OCI-LY1 (cell line): ENCODE results near the gene MFAP2.

ENCODE experiments used
- H2AFZ ChIP-seq: fragments of 200-600 bp; sonication (generic), shearing (Covaris generic); 2 replicates; pipeline ENCODE4 v1.6.0; 2014; ENCODE audit warnings: antibody characterized with exemption, mild to moderate bottlenecking, low read length
- H3F3A ChIP-seq: fragments of 200-600 bp; sonication (generic), shearing (Covaris generic); 2 replicates; pipeline ENCODE4 v1.6.0; 2014; ENCODE audit warnings: mild to moderate bottlenecking, antibody characterized with exemption, low read length, moderate library complexity; ENCODE audit not compliant: insufficient read depth
- H3K27ac ChIP-seq: fragments of 200-600 bp; sonication (generic); 2 replicates; pipeline ENCODE4 v1.5.1; 2014; ENCODE audit warnings: low read length, mixed run types, mild to moderate bottlenecking, low read depth; ENCODE audit not compliant: poor library complexity, severe bottlenecking
- H3K27me3 ChIP-seq: fragments of 200-600 bp; sonication (generic); 2 replicates; pipeline ENCODE4 v1.6.0; 2014; ENCODE audit warnings: antibody characterized with exemption, mild to moderate bottlenecking, low read length, moderate library complexity; ENCODE audit not compliant: insufficient read depth
- H3K36me3 ChIP-seq: fragments of 200-600 bp; sonication (generic); 2 replicates; pipeline ENCODE4 v1.6.1; 2014; ENCODE audit warnings: mild to moderate bottlenecking, antibody characterized with exemption, low read length, moderate library complexity, mixed read lengths; ENCODE audit not compliant: insufficient read depth
- H3K4me1 ChIP-seq: fragments of 200-600 bp; sonication (generic); 2 replicates; pipeline ENCODE4 v1.5.1; 2014; ENCODE audit warnings: mild to moderate bottlenecking, low read length, moderate library complexity; ENCODE audit not compliant: insufficient read depth, severe bottlenecking
- H3K4me2 ChIP-seq: fragments of 200-600 bp; sonication (generic), shearing (Covaris generic); 2 replicates; pipeline ENCODE4 v1.6.1; 2014; ENCODE audit warnings: low read length
- H3K4me3 ChIP-seq: fragments of 200-600 bp; sonication (generic); 2 replicates; pipeline ENCODE4 v1.5.1; 2014; ENCODE audit warnings: low read length, low read depth, mild to moderate bottlenecking, mixed read lengths; ENCODE audit not compliant: poor library complexity, severe bottlenecking
- H3K79me2 ChIP-seq: fragments of 200-600 bp; shearing (Covaris generic); 2 replicates; pipeline ENCODE4 v1.6.1; 2016; ENCODE audit warnings: mixed run types, low read length, mixed read lengths; ENCODE audit not compliant: insufficient read depth
- H3K9ac ChIP-seq: fragments of 200-600 bp; sonication (generic), shearing (Covaris generic); 2 replicates; pipeline ENCODE4 v1.6.1; 2014; ENCODE audit warnings: mild to moderate bottlenecking, low read length, mixed read lengths
- H3K9me2 ChIP-seq: fragments of 200-600 bp; sonication (generic), shearing (Covaris generic); 2 replicates; pipeline ENCODE4 v1.6.1; 2014; ENCODE audit warnings: low read depth, mild to moderate bottlenecking, low read length, mixed read lengths
- H3K9me3 ChIP-seq: fragments of 200-600 bp; shearing (Covaris generic); 2 replicates; pipeline ENCODE4 v1.6.1; 2014; ENCODE audit warnings: low read length, mixed read lengths
- H4K20me1 ChIP-seq: fragments of 200-600 bp; sonication (generic), shearing (Covaris generic); 2 replicates; pipeline ENCODE4 v1.6.0; 2016; ENCODE audit warnings: mild to moderate bottlenecking, low read length; ENCODE audit not compliant: insufficient read depth
- EZH2 ChIP-seq: fragments of 200-600 bp; sonication (generic), shearing (Covaris generic); IDR thresholded peaks from 2 replicates; pipeline ENCODE4 v1.8.0; 2017; ENCODE audit warnings: borderline replicate concordance, mixed run types, mild to moderate bottlenecking, antibody characterized with exemption, low read length, moderate library complexity, mixed read lengths
- TF ChIP-seq, protein P1 (sequence below): fragments of 200-600 bp; sonication (generic), shearing (Covaris generic); IDR thresholded peaks from 2 replicates; pipeline ENCODE4 v1.5.1; 2017; ENCODE audit warnings: mild to moderate bottlenecking, antibody characterized with exemption, low read length, moderate library complexity, mixed read lengths

The MFAP2 gene

DNA sequence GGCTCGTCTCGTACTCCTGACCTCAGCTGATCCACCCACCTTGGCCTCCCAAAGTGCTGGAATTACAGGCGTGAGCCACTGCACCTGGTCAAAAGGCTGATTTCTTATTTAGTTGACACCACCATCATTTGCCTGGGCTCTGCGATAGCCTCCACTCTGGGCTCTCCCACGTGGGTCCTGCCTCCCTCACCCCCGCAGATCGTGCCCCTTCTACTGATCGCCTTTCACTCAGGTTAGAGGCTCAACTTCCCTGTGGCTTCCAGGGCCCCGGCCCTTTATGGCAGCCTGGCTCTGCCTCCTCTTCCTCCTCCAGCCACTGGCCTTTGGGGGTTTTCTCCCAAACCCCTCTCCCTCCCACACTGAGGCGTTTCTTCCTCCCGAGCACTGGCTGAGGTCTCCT is 2.5 kb upstream of the MFAP2 start:
- Histone ChIP-seq H3K9ac (no peak overlapping the region), H3K9me2 (no peaks in the 10 kb centered on the region), H3K27me3 (0 out of 2 replicates have a peak, but pooled peaks cover 4% of the 10 kb centered on the region), H2AFZ (no peak overlapping the region), H3K4me1 (no peaks in the 10 kb centered on the region), H3K4me3 (no peak overlapping the region), H3K9me3 (no peaks in the 10 kb centered on the region), H3F3A (no peaks in the 10 kb centered on the region), H3K27ac (no peak overlapping the region), H3K4me2 (no peak overlapping the region), H4K20me1 (no peaks in the 10 kb centered on the region), H3K79me2 (no peaks in the 10 kb centered on the region), H3K36me3 (no peaks in the 10 kb centered on the region)
- TF ChIP-seq EZH2 = no peak
- TF ChIP-seq, protein P1, sequence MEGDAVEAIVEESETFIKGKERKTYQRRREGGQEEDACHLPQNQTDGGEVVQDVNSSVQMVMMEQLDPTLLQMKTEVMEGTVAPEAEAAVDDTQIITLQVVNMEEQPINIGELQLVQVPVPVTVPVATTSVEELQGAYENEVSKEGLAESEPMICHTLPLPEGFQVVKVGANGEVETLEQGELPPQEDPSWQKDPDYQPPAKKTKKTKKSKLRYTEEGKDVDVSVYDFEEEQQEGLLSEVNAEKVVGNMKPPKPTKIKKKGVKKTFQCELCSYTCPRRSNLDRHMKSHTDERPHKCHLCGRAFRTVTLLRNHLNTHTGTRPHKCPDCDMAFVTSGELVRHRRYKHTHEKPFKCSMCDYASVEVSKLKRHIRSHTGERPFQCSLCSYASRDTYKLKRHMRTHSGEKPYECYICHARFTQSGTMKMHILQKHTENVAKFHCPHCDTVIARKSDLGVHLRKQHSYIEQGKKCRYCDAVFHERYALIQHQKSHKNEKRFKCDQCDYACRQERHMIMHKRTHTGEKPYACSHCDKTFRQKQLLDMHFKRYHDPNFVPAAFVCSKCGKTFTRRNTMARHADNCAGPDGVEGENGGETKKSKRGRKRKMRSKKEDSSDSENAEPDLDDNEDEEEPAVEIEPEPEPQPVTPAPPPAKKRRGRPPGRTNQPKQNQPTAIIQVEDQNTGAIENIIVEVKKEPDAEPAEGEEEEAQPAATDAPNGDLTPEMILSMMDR = no peak

GRCh38 chr1:16981269-16981849 is 939 bp upstream of the MFAP2 start:
- Histone ChIP-seq H3F3A (no peaks in the 10 kb centered on the region), H3K9ac (no peak overlapping the region), H3K79me2 (no peaks in the 10 kb centered on the region), H3K27ac (no peak overlapping the region), H3K4me3 (no peak overlapping the region), H3K4me1 (no peaks in the 10 kb centered on the region), H3K27me3 (peaks cover 4% of the 10 kb centered on the region; the same call in 1 of the 2 replicates), H4K20me1 (no peaks in the 10 kb centered on the region), H3K9me3 (no peaks in the 10 kb centered on the region), H2AFZ (no peak overlapping the region), H3K9me2 (no peaks in the 10 kb centered on the region), H3K4me2 (no peak overlapping the region), H3K36me3 (no peaks in the 10 kb centered on the region)
- TF ChIP-seq, protein P1 = no peak
- no peak for TF ChIP-seq EZH2

DNA sequence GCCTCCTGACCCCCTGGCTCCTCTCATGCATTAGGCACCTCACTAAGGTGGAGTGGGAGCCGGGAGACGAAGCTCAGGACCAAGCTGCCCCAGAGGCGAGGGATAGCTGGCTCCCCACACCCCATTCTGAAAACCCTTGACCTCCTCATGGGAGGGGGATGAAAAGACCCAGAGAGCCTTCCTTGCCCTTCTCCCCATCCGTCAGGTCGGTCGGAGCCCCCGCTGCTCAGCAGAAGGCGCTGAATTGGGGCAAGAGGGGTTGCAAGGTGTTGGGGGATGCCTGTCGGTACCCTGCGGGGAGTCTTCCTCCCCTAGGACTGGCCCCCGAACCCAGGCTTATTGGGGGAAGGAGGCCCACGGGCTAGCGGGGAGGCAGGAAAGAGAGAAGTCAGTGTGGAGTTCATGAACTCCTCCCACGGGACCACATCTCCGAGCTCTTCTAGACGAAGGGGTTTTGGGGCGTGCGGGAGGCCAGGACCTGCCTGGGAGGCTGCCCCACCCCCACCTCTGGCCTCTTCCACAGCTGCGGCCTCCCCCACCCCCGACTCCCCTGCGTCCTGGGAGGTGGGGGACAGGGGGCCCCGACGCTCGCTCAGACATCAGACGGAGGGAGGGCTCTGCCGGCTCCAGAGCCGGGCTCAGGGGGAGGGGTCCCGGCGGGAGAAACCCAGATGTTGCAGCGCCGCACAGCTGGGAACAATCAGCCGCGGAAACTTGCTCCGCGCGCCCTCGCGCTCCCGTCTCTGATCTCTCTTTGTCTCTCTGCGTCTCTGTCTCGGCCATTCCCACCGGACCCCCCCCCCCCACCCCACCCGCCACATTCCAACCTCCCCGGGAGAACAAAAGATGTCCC is 719 bp downstream of the MFAP2 start:
- Histone ChIP-seq H3F3A (no peaks in the 10 kb centered on the region), H4K20me1 (no peaks in the 10 kb centered on the region), H3K36me3 (no peaks in the 10 kb centered on the region), H3K27me3 (peaks cover 4% of the 10 kb centered on the region; the same call in 1 of the 2 replicates), H3K9me2 (no peaks in the 10 kb centered on the region), H3K9me3 (no peaks in the 10 kb centered on the region), H3K4me3 (no peak overlapping the region), H3K79me2 (no peaks in the 10 kb centered on the region), H3K27ac (no peak overlapping the region), H2AFZ (no peak overlapping the region), H3K4me2 (no peak overlapping the region), H3K4me1 (no peaks in the 10 kb centered on the region), H3K9ac (no peak overlapping the region)
- TF ChIP-seq EZH2 = no peak
- TF ChIP-seq, protein P1 = no peak
